GM18868 (cell line): ENCODE measurements around the gene ARL8B.
"Not testable (repeated sequence)": the region's sequence is repeated elsewhere in the genome, so short reads cannot be mapped to it uniquely, and the experiment has no call there.

Experiments
- ATAC-seq: cut with Tn5 transposase; IDR thresholded peaks from one replicate; pipeline ENCODE4 v1.9.1; 2021; ENCODE audit warnings: mild to moderate bottlenecking, moderate library complexity; ENCODE audit not compliant: unreplicated experiment

ARL8B gene

DNA sequence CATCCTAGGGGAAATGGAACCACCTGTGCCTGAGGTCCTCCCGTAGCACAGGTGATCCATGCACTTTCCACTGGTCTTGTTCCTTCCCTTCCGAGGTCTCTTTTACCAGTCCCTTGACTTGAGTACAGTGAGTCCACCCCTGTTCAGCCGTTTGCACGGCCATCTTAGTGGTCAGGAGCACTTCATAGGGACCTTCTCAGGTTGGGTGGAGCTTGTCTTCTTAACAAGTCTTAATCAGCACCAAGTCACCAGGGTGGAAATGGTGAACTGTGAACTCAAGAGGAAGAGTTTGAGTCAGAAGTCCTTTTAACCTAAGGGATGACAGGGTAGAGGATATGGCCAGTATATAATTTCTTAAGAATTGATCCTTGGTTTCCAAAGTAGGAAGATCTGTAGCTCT is 21.4 kb downstream of the ARL8B start:
- ATAC-seq = no peak

DNA sequence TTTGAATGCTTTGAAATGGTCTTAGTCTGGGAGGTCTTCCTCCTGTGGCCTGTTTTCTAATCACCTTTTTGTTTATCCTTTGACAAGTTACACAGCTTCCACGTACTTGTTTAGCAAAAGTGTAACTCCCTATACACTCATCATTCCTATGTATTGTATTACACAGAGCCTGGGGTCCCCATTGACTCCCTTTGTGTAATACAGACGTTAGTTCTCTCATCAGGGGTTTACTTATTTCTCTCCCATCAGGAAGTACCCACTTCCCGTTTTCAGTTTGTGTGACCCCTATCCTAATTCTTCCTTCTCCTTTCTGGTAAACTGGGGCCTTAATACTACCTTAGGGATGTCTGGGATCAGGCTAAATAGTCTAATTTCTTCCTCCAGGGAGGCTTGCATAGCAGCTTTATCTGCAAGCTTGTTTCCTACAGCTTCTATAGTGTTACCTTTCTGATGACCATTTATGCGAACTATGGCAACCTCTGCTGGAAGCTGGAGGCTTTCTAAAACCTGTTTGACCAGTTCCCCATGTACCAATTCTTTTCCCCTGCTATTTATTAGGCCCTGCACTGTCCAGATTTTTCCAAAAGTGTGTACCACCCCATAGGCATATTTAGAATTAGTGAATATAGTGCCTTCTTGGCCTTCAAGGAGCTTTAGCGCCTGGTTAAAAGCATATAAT is 22.4 kb downstream of the ARL8B start:
- ATAC-seq = no peak

DNA sequence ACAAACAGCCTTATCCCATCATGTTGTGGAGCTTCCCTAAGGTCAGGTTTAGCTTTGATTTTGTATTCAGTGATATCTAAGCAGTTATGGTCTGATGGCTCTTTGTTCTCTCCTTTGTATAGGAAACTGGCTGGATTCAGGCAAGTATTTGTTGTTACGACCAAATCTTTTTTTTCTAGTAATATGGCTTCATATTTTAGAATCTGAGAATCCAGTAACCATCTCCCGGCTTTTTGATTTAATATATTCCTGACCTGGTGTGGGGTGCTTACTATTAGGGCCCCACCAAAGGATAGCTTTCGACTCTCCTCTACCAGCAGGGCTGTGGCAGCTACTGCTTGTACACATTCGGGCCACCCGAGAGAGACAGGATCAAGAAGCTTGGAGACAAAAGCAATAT is 23.0 kb downstream of the ARL8B start:
- ATAC-seq = no peak

DNA sequence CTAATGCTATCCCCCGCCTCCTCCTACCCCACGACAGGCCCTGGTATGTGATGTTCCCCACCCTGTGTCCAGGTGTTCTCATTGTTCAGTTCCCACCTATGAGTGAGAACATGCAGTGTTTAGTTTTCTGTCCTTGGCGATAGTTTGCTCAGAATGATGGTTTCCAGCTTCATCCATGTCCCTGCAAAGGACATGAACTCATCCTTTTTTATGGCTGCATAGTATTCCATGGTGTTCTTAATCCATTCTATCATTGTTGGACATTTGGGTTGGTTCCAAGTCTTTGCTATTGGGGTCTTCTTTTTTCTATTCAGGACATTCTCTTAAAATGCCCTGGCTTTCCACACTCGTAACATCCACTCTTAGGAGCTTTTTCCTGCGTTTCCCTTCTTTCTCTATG is 25.1 kb downstream of the ARL8B start:
- ATAC-seq = not testable (repeated sequence)

DNA sequence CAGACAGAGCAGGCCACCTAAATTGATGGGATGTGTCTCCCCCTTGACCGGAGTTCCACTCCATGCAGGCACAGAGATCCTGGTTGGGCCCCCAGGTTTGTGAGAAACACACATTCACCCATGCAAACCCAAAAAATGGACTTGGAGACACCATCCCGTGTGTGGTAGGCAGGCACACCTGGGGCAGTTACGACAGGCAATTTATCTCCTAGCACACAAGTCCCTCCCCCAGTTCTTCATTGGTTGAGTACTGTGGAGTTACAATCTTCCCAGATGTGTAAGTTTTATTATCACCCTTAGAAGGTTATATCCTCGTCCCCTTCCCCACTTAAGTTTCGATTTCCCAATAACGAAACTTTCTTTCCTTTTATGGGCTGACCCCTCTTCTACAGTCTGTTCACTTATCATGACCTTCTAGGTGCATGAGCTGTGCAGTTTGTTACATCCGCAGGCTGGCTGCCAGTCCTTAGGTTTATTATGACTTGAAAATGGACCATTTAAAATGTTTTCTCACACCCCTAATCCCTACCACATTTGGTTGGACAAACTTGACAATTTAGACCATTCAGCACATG is 27.3 kb downstream of the ARL8B start:
- no peak for ATAC-seq

DNA sequence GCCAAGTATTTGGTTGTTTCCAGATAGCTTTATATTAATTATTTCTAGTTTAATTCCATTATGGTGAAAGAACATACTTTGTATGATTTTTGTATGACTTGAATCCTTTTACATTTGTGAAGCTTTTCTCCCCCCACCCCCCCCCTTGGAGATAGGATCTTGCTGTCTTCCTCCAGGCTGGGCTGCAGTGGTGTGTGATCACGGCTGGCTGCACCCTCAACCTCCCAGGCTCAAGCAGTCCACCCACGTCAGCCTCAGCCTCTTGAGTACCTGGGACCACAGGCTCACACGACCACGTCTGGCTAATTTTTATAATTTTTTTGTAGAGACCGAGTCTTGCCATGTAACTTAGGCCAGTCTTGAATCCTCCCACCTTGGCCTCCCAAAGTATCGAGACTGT is 29.5 kb downstream of the ARL8B start:
- peak; percentile 56 for ATAC-seq

DNA sequence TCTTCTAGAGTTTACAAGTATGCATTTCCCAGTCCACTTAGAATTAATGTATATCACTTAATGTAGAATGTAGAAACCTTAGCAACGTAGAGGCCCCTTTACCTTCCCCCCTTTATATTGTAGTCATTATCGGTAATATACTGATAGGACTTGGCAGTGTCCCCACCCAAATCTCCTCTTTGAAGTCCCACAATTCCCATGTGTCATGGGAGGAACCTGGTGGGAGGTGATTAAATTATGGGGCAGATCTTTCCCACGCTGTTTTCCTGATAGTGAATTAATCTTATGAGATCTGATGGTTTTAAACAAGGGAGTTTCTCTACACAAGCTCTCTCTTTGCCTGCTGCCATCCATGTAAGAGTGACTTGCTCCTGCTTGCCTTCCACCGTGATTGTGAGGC is 31.0 kb downstream of the ARL8B start:
- ATAC-seq = no peak

DNA sequence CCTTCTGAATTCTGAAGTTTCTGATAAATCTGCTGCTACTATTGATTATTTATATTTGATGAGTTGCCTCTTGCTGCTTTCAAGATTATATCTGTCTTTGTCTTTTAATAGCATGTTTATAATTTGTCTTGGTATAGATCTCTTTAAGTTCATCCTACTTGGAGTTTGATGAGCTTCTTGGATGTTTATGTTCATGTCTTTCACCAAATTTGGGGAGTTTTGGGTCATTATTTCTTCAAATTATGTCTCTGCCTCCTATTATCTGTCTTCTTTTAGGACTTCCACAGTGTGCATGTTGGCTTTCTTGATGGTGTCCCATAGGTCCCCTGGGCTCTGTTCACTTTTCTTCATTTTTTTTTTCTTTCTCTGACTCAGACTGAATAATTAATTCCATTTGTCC is 33.1 kb downstream of the ARL8B start:
- ATAC-seq = no peak

DNA sequence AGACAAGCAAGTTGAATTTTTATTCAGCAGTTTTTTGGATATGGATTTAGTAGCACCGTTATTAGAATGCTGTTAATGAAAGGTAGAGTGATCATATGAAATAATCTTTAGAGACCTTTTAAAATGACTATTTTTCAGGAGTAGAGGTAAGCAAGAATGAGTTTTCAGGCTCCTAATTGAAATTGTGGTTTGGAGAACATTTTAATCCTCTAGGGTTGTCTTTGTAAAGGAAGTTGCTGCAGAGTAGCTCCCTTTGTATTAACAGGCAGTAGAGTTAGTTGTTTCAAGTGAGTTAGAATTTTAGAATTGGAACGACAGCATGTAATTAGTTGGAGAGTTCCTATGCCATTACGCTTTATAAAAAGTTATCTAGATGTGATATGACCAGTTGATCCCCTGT is 38.2 kb downstream of the ARL8B start:
- no peak for ATAC-seq

DNA sequence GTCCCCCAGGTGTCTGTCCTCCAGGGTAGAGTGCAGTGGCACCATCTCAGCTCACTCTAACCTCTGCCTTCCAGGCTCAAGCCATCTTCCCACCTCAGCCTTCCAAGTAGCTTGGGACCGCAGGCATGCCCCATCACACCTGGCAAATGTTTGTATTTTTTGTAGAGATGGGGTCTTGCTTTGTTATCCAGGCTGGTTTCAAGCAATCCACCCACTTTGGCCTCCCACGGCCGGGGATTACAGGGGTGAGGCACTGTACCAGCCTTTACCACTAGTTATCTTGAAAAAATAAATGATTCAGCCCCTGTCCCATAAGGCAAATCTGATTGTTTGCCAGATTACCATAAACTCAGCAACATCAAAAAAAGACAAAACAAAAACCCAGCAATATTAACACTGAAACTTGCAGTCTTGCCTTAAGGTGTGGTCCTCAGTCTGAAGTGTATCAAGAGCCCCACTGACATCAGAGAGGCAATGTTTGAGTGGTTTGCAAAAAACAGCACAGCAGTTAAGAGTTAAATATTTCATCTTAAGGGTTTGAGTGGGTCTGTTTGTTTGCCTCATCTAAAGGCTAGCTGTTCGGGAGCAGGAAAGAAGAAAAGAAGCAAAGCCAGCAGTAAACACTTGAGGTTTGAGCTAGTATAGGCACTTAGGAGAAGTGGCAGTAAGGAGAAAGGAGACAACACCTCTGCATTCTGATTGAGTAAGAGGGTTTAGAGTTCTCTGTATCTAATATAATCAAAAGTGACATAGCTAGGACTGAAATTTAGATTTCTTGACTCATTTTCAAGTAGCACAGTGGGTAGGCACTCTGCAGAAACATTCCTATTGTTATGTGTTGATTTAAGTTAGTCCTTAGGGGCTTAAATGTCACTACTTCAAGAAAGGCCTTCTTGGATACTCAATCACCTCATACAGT is 39.1 kb downstream of the ARL8B start:
- ATAC-seq = no peak

DNA sequence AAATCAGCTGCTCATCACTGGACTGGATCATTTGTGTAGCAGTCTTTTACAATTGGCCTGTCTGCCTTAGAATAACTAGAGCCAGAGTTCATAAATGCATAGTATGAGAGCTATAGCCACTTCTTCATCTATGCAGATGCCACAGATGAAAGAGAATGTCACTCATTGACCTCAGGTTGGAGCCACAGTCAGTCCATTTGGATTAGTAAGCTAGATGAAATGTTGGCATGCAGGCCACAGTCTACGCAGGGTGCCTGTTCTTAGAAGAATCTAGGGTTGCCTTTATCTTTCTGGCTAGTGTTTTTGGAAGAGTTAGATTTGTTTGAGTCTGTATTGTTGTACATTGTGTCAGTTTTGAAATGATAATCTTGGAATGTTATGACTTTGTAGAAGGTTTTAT is 40.0 kb downstream of the ARL8B start:
- no peak for ATAC-seq

DNA sequence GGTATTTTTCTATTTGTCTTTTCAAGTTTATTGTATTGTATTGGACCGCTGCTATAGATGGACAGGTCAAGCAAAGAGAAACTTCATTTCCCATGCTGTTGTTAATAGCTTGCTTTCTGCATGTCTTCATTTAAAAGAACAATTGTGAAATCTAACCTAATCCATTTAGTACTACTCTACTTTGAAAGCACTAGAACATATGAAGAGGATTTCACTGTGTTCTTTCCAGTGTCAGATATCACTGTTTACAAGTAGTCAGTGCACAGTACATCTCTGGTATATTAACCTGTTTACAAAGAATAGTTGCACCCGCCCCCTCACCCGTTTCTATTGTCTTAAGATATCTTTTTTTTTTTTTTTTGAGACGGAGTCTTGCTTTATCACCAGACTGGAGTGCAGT is 43.6 kb downstream of the ARL8B start:
- no peak for ATAC-seq

DNA sequence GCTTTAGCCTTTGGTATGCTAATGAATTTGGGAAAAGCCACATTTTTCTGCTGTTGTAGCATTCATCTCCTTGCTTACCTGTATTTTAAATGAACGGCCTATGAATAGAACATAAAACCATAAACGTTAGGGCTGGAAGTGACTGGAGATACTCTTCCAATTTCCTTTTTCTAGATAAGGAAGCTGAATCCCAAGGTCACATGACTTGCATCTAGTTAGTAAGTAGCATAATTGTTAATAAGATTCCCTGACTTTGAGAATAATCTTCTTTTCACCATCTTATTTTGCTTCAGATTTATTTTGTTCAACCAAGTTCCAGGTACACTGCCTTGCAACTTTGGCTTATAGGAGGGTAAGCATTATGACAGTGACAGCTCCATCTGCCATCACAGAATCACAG is 44.8 kb downstream of the ARL8B start:
- ATAC-seq = no peak

DNA sequence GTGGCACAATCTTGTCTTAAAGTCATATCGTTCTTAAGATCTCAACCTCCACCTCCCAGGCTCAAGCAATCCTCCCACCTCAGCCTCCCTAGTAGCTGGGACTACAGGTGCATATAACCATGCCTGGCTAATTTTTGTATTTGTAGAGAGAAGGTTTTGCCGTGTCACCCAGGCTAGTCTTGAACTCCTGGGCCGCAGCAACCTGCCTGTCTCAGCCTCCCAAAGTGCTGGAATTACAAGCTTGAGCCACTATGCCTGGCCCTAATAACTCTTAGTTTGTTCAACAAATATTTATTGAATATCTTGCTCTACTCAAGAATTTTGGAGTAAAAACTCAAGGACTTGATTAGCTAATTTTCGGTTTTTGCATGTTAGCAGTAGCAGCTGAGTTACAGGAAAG is 46.0 kb downstream of the ARL8B start:
- ATAC-seq = no peak

DNA sequence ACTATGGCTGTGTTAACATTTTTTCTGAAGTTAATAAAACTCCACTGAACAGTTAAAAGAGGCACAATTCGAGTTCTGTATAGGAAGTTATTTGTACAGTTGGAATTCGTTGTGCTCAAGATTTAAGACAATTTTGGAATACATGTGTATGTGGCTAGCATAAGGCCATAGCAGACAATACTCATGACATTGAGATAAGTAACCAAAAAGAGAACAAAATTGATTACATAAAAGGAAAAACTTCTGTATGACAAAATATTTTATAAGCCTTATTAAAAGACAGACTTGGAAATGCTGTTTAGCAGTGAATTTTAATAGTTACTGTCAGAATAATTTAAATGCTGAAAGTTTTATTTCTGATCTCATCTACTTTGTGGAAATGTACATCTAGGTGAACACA is 47.7 kb downstream of the ARL8B start:
- no peak for ATAC-seq

DNA sequence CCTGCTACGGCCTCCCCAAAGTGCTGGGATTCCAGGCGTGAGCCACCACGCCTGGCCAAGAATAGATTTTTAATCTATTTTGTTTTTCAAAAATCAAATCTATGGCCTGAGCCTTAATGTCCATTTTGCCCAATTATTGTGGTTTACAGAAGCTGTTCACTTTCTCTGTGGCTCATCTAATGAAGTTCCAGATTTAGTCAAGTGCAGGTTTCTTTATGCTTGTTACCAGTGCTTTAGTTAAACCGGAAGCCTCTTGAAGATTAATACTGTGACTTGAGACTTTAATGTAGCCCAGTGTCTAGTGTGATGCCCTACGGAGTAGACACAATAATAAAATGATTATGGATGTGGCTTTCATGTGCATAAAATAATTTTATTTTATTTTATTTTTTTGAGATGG is 48.9 kb downstream of the ARL8B start:
- no peak for ATAC-seq

DNA sequence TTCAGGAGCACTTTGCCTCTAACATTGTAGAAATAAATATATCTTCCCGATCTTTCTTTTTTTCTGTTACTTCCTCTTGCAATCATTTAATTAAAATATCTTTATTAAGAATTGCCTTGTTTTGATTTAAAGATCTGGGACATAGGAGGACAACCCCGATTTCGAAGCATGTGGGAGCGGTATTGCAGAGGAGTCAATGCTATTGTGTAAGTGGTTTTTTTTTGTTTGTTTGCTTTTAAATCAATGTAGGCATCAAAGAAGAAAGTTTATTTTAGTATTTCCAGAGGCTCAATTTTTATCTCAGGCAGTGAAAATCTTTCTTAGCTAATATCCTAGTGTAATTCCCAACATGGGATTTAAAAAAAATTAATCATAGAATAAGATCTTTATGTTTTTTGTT is 49.9 kb downstream of the ARL8B start:
- no peak for ATAC-seq

DNA sequence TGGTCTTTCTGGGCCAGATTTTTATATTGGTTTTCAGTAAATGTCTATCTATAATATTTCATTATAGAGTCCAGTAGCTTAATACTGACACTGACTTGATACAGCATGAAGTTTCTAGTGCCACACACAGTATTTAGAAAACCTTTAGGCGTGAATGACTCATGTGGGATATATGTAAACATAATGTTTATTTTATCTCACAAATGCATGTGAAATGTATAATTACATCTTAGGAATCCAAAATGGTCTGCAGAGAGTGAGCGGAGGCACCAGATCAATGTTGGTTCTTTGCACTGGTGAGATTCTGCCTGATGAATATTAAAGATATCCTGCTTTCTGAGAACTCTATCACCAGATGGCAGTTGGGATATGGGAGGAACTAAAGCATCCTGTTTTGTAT is 56.9 kb downstream of the ARL8B start:
- not testable (repeated sequence) for ATAC-seq

DNA sequence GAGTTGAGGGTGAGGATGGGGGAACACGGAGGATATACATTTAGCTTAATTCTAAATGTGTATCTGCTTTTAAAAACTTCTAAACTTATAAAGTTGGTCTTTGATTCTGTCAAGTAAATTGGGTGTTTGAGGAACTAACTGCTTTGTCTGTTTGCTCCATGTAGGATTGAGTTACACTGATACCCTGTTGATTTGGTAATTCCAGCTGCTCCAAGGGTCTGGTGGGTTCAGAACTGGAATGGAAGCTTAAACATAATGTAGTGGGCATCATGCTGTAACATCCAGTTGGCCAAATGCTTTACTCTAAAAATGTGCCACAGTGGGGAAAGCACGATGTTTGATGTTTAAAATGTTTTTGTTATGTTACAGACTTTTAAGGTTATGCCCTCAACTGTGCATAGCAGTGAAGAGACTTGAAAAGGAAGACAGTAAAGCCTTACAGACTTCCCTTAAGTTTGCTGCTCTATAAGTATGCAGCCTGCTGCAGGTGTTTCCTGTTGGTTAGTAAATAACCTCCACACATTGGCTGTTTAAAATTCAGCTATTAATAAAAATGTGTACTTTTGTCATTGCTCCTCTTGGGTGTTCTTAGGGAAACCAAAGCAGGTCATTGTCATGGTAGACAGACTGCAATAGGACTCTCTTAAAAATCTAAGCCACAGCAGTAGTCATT is 59.5 kb downstream of the ARL8B start:
- ATAC-seq = peak; percentile 60

DNA sequence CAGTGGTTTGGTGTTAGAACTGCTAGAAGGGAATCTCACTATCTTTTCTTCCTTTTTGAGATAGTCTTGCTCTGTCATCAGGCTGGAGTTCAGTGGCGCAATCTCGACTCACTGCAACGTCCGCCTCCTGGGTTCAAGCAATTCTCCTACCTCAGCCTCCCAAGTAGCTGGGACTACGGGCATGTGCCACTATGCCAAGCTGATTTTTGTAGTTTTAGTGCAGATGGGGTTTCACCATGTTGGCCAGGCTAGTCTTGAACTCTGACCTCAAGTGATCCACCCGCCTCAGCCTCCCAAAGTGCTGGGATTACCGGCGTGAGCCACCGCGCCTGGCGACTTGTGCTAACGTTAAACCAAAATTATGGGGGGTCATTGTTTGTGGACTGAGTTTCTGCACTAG is 61.6 kb downstream of the ARL8B start:
- not testable (repeated sequence) for ATAC-seq

DNA sequence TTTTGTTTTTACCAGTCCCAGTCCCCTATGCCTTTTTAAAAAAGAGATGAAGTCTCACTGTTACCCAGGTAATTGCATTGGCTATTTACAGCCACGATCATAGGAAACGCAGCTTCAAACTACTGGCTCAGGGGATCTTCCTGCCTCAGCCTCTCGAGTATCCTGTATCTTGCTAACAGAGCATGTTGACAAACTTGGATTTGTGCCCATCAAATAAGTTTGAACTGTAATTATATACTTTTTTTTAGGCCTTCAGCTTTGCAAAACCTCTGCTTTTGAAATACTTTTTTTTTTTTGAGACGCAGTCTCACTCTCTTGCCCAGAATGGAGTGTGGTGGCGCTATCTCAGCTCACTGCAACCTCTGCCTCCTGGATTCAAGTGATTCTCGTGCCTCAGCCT is 62.4 kb downstream of the ARL8B start:
- no peak for ATAC-seq
